Measurements from ENCODE around the gene MBNL2.
"Not testable (repeated sequence)": the region's sequence is repeated elsewhere in the genome, so short reads cannot be mapped to it uniquely, and the experiment has no call there.

Gene MBNL2

DNA sequence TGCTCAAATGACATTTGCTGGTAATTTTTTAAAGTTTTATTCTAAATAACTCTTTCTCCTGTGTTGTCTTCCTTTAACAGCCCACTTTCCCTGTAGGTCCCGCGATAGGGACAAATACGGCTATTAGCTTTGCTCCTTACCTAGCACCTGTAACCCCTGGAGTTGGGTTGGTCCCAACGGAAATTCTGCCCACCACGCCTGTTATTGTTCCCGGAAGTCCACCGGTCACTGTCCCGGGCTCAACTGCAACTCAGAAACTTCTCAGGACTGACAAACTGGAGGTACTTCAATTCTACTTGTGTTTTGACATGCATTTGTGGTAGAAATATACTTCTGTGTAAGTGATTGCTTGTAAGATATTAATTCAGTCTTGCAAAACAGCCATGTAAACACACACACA, 120.8 kb downstream of the MBNL2 start:
- DNase-seq (ENCODE audit: low spot score): no peak
- no peak for TF ChIP-seq CTCF (IDR thresholded peaks at IDR 0.05; ENCODE audit: extremely low read depth, insufficient read depth, missing control alignments)
- in situ Hi-C loops (cut with MboI; ENCODE audit: low pct_unique_long_range_greater_than_20kb, low sequenced_read_pairs, unreplicated experiment): loop anchor here (10.0 kb wide), 1 partner anchor 228 kb away; no protein-coding TSS in a partner anchor

DNA sequence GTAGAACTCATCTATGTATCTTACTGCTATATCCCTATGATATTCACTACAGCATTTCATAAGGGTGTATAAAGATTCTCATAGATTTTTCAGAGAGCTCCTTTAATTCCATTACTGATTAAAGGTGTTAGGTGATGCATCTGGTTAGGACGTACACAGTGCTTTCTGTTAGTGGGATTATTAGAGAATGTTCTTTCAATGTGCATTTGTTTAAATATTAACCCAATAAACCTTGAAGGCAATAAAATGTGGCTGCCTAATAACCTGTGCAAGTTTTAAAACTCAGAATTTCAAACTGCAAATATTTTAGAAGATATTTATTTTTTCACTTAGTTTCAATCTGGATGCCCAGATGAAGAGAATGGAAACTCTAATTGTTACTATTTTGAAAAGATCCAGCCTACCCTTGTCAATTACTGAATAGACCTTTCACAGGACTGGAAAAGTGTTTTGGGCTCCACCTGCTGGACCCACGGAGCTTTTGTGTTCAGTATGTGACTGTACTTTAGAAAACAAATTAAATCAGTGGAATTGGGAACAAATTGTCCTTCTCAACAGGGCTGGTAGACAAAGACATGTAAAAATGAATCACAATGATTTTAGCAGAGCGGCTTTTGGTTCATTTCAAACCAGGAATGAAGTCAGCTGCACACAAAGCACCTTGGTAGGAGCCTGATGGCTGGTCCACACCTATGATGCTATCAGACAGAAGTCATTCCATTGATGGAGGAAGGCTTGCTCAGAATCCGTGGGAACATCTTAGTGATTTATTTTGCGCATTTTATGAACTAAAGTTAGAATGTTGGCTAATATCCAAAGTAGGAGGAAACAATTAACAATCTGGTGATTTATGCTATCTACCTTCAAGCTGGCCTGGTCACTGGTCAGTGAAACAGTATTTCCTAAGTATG, 122.4 kb downstream of the MBNL2 start:
- in situ Hi-C loops (cut with MboI; ENCODE audit: low pct_unique_long_range_greater_than_20kb, low sequenced_read_pairs, unreplicated experiment): loop anchor here (10.0 kb wide), 1 partner anchor 230 kb away; no protein-coding TSS in a partner anchor
- peak; percentile 48 for DNase-seq (ENCODE audit: low spot score)
- peak; percentile 70 for TF ChIP-seq CTCF (IDR thresholded peaks at IDR 0.05; ENCODE audit: extremely low read depth, insufficient read depth, missing control alignments)

DNA sequence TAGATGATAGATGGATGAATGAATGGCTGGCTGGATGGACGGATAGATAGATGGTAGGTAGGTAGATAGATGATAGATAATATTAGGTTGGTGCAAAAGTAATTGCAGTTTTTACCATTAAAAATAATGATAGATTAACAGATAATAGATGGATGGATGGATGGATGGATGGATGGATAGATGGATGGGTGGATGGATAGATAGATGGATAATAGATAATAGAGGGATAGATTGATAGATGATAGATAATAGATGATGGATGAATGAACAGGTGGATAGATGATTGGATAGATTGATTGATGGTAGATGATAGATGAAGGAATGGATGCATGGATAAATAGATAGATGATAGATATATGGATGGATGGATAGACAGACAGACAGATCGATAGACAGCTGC, 124.0 kb downstream of the MBNL2 start:
- no peak for DNase-seq (ENCODE audit: low spot score)
- no peak for TF ChIP-seq CTCF (IDR thresholded peaks at IDR 0.05; ENCODE audit: extremely low read depth, insufficient read depth, missing control alignments)
- in situ Hi-C loops (cut with MboI; ENCODE audit: low pct_unique_long_range_greater_than_20kb, low sequenced_read_pairs, unreplicated experiment): loop anchor here (10.0 kb wide), 1 partner anchor 231 kb away; no protein-coding TSS in a partner anchor

GRCh38 chr13:97346561-97347254, 124.6 kb downstream of the MBNL2 start:
- TF ChIP-seq CTCF (IDR thresholded peaks at IDR 0.05; ENCODE audit: extremely low read depth, insufficient read depth, missing control alignments): no peak

GRCh38 chr13:97347255-97347932, 125.3 kb downstream of the MBNL2 start:
- in situ Hi-C loops (cut with MboI; ENCODE audit: low pct_unique_long_range_greater_than_20kb, low sequenced_read_pairs, unreplicated experiment): loop anchor here (10.0 kb wide), 1 partner anchor 233 kb away; no protein-coding TSS in a partner anchor
- no peak for DNase-seq (ENCODE audit: low spot score)
- no peak for TF ChIP-seq CTCF (IDR thresholded peaks at IDR 0.05; ENCODE audit: extremely low read depth, insufficient read depth, missing control alignments)

More at GRCh38 chr13:97346561-97347254, 124.6 kb downstream of the MBNL2 start:
- in situ Hi-C loops (cut with MboI; ENCODE audit: low pct_unique_long_range_greater_than_20kb, low sequenced_read_pairs, unreplicated experiment): loop anchor here (10.0 kb wide), 1 partner anchor 232 kb away; no protein-coding TSS in a partner anchor
- DNase-seq (ENCODE audit: low spot score): no peak

- no peak for TF ChIP-seq CTCF (IDR thresholded peaks at IDR 0.05; ENCODE audit: extremely low read depth, insufficient read depth, missing control alignments)
- in situ Hi-C loops (cut with MboI; ENCODE audit: low pct_unique_long_range_greater_than_20kb, low sequenced_read_pairs, unreplicated experiment): loop anchor here (10.0 kb wide), 1 partner anchor 234 kb away; no protein-coding TSS in a partner anchor
- DNase-seq (ENCODE audit: low spot score): no peak
Measured at GRCh38 chr13:97348569-97349100, 126.5 kb downstream of the MBNL2 start.

DNA sequence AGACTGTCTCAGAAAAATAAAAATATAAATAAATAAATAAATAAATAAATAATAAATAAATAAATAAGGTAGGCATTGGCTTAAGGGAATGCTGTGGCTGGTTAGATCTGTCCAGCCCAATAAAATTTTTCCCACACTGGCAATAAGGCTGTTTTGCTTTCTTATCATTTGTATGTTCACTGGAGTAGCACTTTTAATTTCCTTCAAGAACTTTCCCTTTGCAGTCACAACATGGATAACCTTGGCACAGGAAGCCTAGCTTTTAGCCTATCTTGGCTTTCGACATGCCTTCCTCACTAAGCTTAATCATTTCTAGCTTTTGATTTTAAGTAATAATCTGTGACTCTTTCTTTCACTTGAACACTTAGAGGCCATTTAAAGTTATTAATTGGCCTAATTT, 129.9 kb downstream of the MBNL2 start:
- DNase-seq (ENCODE audit: low spot score); in situ Hi-C loops (cut with MboI; ENCODE audit: low pct_unique_long_range_greater_than_20kb, low sequenced_read_pairs, unreplicated experiment): not testable (repeated sequence)
